ENCODE data around the gene FCGR2B. TPM values are rescaled to one million over a fixed set of nuclear protein-coding genes. Genes with fewer than 3 reads are reported as not detected.
"Not testable (repeated sequence)": the region's sequence is repeated elsewhere in the genome, so short reads cannot be mapped to it uniquely, and the experiment has no call there.

The FCGR2B gene
- total RNA-seq = 0.11 TPM in 1 of 2 replicates, not detected in the other

DNA sequence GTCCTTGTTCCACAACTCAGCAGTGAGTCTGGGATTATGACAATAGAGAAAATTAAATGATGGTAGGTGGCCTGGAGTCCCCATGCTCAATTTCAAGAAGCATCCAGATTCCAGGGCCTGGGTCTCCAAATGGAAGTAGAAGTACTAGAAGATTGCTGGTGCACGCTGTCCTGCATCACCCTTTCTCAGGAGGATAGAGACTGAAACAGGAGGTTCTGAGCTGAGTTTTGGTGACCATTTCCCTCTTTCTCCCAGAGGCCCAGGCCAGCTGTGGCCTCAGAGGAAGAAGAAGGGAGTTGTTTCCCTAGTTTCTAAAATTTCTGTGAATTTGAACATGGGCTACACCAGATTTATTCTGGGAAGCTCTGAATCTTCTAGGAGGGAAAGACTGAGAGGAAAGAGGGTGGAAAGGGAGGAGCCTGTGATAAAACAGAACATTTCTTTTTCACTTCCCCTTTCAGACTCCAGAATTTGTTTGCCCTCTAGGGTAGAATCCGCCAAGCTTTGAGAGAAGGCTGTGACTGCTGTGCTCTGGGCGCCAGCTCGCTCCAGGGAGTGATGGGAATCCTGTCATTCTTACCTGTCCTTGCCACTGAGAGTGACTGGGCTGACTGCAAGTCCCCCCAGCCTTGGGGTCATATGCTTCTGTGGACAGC, at the start of gene FCGR2B:
FCGR2B (plus strand) TSS at position 460 of the 656 bp plus-strand sequence; CDS start at position 559, 99 bp downstream.
- intact Hi-C loops (cut with micrococcal nuclease) = not testable (repeated sequence)

DNA sequence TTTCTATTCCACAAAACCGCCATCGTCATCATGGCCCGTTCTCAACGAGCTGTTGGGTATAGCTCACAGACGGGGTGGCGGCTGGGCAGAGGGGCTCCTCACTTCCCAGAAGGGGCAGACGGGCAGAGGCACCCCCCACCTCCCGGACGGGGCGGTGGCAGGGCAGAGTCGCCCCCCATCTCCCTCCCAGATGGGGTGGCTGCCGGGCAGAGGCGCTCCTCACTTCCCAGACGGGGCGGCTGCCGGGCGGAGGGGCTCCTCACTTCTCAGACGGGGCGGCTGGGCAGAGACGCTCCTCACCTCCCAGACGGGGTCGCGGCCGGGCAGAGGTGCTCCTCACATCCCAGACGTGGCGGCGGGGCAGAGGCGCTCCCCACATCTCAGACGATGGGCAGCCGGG, 46.5 kb upstream of the FCGR2B start:
- intact Hi-C loops (cut with micrococcal nuclease) = not testable (repeated sequence)

DNA sequence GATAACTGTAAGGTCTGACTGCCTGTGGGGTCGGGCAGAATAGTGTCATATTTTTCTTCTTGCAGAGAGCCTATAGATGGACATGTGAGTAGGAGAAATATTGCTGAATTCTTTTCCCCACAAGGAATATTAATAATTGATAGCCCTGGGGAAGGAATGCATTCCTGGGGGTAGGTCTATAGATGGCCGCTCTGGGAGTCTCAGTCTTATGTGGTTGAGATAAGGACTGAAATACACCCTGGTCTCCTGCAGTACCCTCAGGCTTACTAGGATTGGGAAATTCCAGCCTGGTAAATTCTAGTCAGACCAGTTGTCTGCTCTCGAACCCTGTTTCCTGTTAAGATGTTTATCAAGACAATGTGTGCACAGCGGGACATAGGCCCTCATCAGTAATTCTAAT, 44.4 kb upstream of the FCGR2B start:
- intact Hi-C loops (cut with micrococcal nuclease) = not testable (repeated sequence)

DNA sequence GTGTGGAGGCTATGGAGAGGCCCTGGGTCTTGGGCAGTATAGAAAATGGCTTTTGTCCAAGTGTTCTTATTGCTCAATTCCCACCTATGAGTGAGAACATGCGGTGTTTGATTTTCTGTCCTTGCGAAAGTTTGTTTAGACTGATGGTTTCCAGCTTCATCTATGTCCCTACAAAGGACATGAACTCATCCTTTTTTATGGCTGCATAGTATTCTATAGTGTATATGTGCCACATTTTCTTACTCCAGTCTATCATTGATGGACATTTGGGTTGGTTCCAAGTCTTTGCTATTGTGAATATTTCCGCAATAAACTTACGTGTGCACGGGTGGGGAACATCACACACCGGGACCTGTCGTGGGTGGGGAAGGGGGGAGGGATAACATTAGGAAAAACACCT, 42.5 kb upstream of the FCGR2B start:
- intact Hi-C loops (cut with micrococcal nuclease) = loop anchor here (5.0 kb wide), 1 partner anchor 78 kb away; no protein-coding TSS in a partner anchor

DNA sequence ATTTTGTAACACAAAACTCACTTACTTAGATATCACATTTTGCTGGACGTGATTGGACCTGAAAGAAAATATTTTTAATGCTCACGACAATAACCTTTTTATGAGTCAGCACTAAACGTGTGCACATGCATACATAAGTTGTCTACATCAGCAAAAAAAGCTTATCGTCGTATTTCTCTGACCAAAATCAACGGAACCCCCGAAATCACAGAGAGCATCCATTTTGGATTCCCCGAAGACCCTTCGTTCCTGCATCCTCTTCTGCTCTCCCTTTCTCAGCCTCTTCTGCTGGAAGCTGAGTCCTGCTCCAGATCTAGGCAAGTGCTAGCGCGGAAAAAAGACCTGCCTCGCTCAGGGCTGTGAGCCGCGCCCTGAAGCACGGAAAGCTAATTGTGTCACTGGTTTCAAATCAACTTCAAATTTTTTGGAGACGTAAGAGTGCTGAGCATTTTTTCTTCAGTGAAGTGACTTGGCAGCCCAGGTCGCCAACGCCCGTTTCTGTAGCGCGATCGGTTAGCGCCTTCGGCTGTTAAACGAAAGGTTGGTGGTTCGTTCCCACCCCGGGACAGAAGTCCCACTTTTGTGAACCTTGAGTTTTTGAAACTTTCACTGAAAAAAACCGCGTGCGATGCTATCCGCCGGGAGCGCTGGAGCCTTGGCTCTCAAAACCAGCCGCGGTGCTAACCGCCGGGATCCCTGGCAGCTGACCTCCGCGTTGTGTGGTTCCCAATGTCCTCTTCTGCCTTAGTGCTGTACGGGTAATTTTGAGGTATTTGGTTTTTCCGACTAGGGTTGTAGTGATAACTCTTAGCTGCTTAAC, 41.6 kb upstream of the FCGR2B start:
- intact Hi-C loops (cut with micrococcal nuclease) = loop anchor here (1.0 to 5.0 kb wide), 2 partner anchors 9 to 79 kb away; no protein-coding TSS in a partner anchor

DNA sequence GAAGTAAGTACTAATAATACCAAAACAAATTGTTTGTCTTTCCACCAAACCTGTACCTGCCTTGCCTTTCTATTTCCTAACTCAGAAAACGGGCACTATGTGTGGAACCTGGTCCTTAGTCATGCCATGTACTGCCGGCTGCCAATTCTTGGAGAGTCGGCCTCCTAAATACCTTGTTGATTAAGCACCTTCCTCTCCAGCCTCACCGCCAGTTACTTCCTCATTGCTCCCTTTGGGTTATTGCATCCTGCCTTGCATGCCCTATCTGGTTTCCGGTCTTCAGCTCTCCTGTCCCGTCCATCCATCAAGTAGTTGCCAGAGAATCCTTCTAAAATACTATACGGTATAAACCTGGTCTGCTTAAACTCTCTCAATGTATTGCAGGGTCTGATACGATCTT, 40.9 kb upstream of the FCGR2B start:
- intact Hi-C loops (cut with micrococcal nuclease) = loop anchor here (5.0 kb wide), 1 partner anchor 80 kb away; no protein-coding TSS in a partner anchor

DNA sequence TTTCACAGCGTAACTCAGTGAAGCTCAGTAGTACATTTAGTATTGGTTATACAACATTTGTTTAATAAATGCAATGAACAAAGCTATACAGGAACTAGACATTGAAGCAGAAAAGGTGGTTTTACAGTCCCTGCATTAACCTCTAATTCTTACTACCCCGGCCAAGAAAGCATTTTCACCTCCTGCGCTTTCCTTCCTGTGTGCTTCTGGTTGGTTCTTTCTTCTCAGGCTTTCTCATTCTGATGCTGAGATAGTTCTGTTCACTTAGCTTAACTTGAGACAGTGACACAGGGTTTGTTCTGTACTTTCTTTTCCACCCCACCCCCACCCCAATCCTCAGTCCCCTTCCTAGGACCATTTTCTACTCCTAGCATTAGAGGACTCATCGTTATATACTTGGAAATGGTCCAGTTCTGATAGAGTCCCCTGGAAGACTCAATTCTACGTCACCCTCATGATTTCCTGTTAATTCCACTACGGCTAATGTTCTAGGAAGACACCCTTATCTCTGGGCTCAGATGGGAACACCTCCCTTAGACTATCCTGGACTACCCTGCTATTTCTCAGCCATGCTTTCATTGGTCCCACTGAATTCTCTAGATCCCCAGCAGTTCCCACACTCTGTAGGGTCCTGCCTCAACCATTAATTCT, 39.4 kb upstream of the FCGR2B start:
- intact Hi-C loops (cut with micrococcal nuclease) = loop anchor here (5.0 kb wide), 1 partner anchor 81 kb away; no protein-coding TSS in a partner anchor

DNA sequence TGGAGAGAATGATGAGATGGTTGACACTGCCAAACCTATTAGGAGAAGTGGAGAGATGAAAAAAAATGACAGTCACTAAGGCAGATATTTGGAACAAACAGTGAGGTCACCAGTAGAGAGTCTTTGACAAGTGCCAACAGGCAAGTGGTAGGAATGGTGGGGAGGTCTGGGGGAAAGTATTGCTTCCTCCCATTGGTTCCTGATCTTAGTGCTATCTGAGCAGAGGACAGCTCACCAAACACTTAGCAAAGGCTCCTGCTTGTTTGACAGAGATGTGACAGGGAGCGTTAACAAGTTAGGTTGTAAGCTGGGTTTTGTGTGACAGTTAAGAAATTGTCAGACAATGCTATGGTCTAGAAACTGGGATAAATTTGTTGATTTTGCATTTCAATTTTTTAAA, 38.3 kb upstream of the FCGR2B start:
- intact Hi-C loops (cut with micrococcal nuclease) = loop anchor here (5.0 kb wide), 1 partner anchor 82 kb away; no protein-coding TSS in a partner anchor

DNA sequence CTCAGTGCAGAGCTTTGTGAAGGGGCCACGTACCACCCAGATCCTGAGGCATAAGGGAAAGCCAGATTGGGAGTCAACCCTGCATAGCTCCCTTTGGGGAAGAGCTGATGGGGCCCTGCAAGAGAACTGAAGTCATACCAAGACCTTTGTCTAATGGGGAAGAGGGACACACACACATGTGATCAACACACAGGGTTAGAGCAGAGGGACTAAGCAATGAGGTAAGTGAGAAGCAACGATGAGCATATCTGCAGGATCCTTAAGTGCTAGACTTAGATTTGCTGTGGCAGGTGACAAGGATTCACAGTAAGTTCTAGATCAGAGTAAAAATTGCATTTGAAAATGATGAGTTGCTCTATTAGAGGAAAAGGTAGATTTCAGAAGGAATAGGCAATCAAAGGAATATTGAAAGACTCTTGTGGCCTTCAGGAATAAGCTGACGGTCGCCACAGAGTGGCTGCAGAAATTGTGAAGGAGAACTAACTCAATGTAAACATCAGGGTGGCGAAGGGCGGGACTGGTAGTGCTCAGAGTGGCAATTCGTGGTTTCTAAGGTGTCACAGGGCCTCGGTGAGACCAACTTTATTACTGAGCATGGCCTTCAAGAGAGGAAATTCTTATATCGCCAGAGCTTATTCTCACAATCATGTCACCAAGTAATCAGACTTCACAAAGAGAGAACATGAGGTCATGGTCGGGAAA, 36.3 kb upstream of the FCGR2B start:
- intact Hi-C loops (cut with micrococcal nuclease) = not testable (repeated sequence)

DNA sequence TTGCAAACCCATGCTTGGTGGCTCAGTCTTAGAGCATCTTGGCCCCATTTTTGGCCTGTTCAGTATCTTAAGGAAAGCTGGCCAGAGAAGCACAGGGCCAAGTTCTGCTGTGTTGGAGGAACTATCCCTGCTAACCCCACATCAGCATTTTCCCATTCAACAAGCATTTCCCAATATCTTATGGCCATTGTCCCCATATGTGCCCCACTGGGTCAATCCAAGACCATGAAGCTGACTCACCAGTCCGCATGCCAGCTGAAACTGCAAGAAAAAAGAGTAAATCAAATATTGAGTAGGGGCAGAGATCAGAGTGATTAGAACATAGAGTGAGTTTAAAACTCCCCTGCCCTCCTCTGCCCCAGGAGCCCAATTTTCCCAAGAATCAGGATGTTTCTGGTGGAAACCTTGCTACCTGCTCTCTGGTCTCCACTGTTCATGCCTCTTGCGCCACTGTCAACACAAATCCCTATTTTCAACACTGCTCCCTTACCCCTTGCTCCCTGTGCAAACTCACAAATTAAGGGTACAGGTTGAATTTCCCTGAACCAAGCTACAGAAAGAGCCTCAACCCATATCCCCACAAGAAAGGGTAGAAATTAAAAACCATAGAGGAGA, 32.7 kb upstream of the FCGR2B start:
- intact Hi-C loops (cut with micrococcal nuclease) = not testable (repeated sequence)

DNA sequence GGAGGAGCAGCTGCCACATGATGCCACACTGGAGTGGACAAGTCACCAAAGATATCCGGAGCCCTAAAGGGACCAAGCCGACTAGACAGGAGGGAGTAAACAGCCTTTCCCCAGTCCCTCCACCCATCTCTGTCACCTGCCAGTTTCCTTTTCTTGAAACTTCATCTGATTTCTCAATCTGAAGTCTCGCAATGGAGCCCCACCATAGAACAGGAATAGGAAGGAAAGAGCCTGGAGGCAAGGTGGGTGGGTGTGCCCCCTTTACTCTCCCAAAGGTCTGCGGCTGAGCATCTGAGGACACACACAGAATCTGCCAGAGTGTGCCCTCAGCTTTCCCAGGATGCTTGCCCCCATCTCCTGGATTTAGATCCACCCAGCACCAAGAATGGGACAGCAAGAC, 31.9 kb upstream of the FCGR2B start, which contains the start of gene FCGR3B:
FCGR3B (minus strand) TSS at position 101 of the 400 bp plus-strand sequence; CDS start at position 19, 82 bp downstream.
- intact Hi-C loops (cut with micrococcal nuclease) = no loop called here

DNA sequence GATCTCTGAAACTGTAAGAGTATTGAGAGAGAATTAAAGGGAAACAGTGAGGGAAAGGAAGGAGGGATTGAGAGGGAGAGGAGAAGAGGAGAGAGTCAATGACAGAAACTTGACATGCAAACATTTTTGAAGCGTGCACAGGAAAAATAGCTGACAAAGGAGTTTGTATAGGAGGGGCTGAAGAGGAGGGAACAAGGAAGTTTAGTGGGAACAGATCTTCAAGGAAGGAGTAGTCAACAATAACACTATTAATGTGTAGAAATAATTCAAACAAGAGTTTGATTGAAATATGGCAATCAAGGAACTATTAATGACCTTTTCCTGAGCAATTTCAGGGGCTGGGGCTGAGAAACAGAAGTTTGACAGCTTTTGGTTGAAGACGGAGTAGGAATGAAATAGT, 27.9 kb upstream of the FCGR2B start:
- intact Hi-C loops (cut with micrococcal nuclease) = not testable (repeated sequence)

DNA sequence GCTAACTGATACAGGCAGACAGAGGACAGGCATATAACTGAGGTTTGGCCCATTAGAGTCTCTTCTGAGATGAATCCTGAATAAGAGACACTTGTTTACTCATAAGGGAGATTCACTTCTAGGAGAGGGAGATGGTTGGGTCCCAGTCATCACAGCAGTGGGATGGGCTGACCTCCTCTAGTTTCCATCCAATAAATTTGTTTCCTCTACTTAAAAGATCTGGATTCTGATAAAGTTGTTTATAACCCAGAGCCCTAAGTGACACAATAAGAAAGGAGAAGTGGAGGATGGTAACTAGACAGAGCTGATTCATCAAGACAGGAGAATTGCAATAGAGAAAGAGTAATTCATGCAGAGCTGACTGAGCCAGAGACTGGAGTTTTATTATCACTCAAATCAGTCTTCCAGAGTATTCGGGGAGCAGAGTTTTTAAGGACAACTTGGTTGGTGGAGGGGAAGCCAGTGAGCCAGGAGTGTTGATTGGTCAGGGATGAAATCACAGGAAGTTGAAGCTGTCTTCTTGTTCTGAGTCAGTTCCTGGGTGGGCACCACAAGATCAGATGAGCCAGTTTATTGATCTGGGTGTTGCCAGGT, 26.7 kb upstream of the FCGR2B start:
- intact Hi-C loops (cut with micrococcal nuclease) = not testable (repeated sequence)

DNA sequence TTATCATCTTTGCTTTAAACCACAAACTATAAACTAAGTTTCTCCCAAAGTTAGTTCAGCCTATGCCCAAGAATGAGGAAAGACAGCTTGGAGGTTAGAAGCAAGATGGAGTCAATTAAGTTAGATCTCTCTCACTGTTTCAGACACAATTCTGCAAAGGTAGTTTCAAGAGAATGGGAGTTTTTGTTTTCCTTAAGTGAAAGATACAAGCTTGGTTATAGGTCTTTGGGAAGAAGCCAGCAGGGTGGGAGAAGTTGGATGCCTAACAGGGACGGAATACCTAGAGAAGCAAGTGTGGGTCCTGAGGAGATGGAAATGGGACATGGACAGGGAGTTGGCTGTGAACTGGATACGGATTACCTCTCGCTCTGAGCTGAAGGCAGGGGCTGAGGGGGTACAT, 26.0 kb upstream of the FCGR2B start:
- intact Hi-C loops (cut with micrococcal nuclease) = not testable (repeated sequence)

DNA sequence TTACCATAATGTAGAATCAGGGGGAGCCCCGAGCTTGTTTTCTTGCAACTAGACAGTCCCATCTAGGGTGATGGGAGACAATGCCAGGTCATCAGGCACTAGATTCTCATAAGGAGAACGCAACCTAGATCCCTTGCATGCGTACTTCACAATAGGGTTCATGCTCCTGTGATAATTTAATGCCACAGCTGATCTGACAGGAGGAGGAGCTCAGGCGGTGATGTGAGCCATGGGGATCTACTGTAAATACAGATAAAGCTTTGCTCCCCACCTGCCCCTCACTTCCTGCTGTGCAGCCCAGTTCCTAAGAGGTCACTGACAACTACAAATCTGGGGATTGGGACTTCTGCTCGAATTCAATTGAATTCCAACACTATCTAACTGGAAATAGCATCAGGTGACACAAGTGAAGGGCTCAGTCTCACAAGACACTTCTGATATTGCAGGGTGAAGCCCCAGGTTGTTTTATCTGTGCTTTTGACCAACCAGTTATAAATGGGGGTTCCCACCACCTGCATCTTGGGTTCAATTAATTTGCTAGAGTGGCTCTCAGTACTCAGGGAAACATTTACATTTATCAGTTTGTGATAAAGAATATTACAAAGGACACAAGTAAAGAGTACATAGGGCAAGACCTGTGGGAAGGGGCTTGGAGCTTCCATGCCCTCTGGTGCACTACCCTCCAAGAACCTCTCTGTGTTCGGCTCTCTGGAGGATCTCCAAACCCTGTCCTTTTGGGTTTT, 24.5 kb upstream of the FCGR2B start:
- intact Hi-C loops (cut with micrococcal nuclease) = not testable (repeated sequence)

DNA sequence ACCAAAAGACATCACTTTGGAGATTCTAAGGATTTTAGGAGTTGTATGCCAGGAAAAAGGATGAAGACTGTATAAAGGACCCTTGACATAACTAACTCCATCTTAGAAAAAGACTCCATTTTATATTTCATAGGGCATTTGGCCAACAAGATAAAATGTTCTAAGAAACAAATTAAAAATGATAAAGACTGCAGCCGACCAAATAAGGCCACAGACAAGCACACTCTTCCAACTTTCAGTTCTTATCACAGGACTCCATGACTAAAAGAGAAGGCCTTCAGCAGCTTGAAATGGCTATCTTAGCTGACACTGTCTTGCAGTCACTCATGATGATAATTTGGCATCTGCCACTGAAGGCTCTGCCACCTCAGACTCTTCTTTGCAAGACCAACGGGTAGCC, 23.7 kb upstream of the FCGR2B start:
- intact Hi-C loops (cut with micrococcal nuclease) = not testable (repeated sequence)

DNA sequence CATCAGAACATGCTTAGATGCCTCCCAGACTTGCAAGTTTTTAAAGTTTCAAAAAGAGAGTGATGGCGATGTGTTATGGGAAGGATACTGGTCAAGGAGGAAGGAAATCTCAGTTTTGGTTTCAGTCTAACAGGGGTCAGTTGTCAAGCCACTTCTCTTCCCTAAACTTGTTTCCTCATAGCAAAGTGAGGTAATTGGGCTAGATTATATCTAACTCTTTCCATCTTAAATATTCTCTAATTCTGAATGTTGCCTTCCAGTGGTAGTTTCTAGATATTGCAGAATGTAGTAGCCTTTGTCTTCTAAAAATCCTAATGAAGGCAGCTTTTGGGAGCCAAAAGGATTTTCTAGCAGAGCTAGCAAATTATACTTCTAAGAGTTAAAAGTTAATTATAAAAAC, 20.2 kb upstream of the FCGR2B start:
- intact Hi-C loops (cut with micrococcal nuclease) = not testable (repeated sequence)

DNA sequence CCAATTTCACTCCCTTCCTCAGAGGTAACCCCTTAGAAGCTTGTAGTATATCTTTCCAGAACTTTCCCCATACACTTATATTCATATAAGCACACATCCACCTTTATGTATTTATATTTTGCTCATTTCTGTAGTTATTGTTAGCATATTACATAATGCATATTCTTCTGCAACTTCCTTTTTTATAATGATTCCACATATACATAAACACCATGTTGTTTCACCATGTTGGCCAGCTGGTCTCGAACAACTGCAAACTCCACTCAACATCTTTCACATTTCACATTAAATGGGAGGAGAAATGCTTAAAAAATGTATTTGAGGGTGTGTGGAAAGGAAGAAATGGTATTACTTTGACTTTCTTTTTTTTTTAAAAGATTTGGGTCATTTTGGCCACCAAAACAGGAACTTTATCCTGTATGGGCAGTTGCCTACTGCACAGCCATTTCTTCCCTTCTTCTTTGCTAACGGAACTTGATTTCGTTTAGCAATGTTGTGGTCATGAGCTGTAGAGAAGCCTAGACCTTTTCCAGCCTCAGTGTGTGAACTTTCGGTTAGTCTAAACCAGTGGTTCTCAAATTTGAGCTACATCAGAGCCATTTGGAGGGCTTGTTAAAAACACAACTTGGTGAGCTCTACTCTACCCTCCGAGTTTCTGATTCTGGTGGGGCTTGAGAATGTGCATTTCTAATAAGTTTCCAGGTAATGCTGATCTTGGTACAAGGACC, 19.3 kb upstream of the FCGR2B start:
- intact Hi-C loops (cut with micrococcal nuclease) = not testable (repeated sequence)

DNA sequence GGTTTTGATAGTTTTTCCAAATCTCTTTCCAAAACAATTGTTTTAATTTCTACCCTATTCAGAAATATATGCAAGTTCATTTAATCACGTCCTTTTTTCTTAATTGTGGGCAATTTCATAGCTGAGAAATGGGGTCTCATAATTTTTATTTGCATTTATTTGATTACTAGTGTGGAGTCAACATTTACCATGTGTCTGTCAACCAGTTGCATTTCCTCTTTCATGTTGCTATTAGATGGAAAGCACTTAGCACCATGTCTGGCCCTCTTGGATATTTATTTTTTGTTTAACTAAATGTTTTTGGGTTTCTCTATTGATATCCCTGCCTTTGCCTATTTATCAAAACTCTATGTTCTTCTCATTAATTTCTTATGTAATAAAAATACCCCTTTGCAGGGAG, 18.1 kb upstream of the FCGR2B start:
- intact Hi-C loops (cut with micrococcal nuclease) = not testable (repeated sequence)
